Central memory CD8-positive, alpha-beta T cell (primary cell): ENCODE data around the gene YPEL2.

Experiments
- ATAC-seq: fragments of 150-1000 bp; cut with Tn5 transposase; replicated peaks from 2 replicates; pipeline ENCODE4 v1.10.0; 2022; ENCODE audit warnings: mild to moderate bottlenecking, moderate FRiP score, moderate number of reproducible peaks; ENCODE audit not compliant: poor library complexity, severe bottlenecking; ENCODE audit errors: extremely low read depth
- DNase-seq, 2 donors: peaks; one replicate each; pipeline ENCODE4 v3.0.0; 2021; ENCODE audit warnings: low spot score in 2 of 2
- H3K27ac Mint-ChIP-seq: one replicate; pipeline ENCODE4 v1.8.0; 2022; ENCODE audit warnings: low read depth, mild to moderate bottlenecking, moderate library complexity, mixed read lengths
- H3K27me3 Mint-ChIP-seq: one replicate; pipeline ENCODE4 v1.8.0; 2022; ENCODE audit warnings: mixed read lengths
- H3K36me3 Mint-ChIP-seq: one replicate; pipeline ENCODE4 v1.8.0; 2022; ENCODE audit warnings: mild to moderate bottlenecking, moderate library complexity, mixed read lengths; ENCODE audit not compliant: insufficient read depth
- H3K4me1 Mint-ChIP-seq: one replicate; pipeline ENCODE4 v1.8.0; 2022; ENCODE audit warnings: mixed read lengths
- H3K4me3 Mint-ChIP-seq: one replicate; pipeline ENCODE4 v1.8.0; 2022; ENCODE audit warnings: mild to moderate bottlenecking, moderate library complexity, mixed read lengths
- H3K9me3 Mint-ChIP-seq: one replicate; pipeline ENCODE4 v1.8.0; 2022; ENCODE audit warnings: mixed read lengths

The YPEL2 gene

DNA sequence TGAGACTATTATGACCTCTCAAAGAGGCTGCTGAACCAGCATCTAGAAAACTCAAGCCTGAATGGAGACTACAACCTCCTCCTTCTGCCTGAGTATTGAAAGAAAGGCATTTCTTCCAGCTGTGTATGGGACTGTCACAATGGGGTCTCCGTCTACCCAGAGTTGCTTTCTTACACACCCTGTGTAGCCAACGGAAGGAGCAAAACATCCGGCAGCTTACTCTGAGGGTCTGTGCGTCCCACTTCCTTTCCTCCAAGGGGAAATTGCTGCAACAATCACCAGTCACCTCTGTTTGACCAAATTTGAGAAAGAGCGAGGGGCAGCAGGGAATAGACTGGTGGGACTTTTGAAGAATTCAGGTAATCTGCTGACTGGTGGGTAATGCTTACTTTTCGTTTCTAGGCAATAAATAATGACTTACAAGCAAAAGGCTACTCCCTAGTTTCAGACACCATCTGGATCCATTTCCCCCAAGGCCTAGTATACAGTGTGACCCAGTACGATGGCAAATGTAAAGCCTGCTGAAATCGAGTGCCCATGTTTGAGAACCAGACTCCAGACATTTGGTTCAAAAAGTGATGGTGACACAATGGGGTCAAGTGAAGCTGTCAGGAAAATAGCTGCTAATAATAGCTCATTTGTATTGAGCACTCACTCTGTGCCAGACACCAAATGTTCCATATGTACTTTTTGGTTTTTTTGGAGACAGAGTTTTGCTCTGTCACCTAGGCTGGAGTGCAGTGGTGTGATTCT, 81.7 kb downstream of the YPEL2 start:
- ATAC-seq, result no peak
- Mint-ChIP-seq H3K4me1 (no peaks in the 10 kb centered on the region), H3K4me3 (no peak overlapping the region), H3K9me3 (no peaks in the 10 kb centered on the region), H3K36me3 (peaks cover 2% of the 10 kb centered on the region), H3K27ac (no peak overlapping the region), H3K27me3 (no peaks in the 10 kb centered on the region)
- DNase-seq, result no peak

GRCh38 chr17:59415397-59415796, 83.9 kb downstream of the YPEL2 start:
- H3K4me1 Mint-ChIP-seq, result no peaks in the 10 kb centered on the region
- H3K27ac Mint-ChIP-seq, result no peak overlapping the region
- no peaks in the 10 kb centered on the region for H3K27me3 Mint-ChIP-seq
- H3K36me3 Mint-ChIP-seq, result peaks cover 2% of the 10 kb centered on the region
- DNase-seq, result no peak
- ATAC-seq, result no peak
- no peak overlapping the region for H3K4me3 Mint-ChIP-seq
- no peaks in the 10 kb centered on the region for H3K9me3 Mint-ChIP-seq

GRCh38 chr17:59416184-59416583, 84.7 kb downstream of the YPEL2 start:
- Mint-ChIP-seq H3K27ac (no peak overlapping the region), H3K27me3 (no peaks in the 10 kb centered on the region), H3K36me3 (peaks cover 2% of the 10 kb centered on the region), H3K4me1 (no peaks in the 10 kb centered on the region), H3K4me3 (no peak overlapping the region), H3K9me3 (no peaks in the 10 kb centered on the region)
- DNase-seq, result no peak
- ATAC-seq, result no peak

DNA sequence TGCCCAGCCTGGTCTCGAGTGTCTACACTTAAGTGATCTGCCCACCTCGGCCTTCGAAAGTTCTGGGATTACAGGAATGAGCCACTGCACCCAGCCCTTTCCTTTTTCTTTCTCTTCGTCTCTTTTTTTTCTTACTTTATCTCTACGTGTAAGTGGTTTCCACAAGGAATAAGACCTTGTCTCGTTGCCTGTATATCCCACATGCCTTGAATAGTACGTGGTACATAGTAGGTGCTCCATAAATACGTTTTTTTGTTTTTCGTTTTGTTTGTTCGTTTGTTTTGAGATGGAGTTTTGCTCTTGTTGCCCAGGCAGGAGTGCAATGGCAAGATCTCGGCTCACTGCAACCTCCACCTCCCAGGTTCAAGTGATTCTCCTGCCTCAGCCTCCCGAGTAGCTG, 86.0 kb downstream of the YPEL2 start:
- peaks cover 2% of the 10 kb centered on the region for H3K36me3 Mint-ChIP-seq
- H3K4me3 Mint-ChIP-seq, result no peak overlapping the region
- H3K27ac Mint-ChIP-seq, result no peak overlapping the region
- H3K9me3 Mint-ChIP-seq, result no peaks in the 10 kb centered on the region
- H3K27me3 Mint-ChIP-seq, result no peaks in the 10 kb centered on the region
- DNase-seq (no peak), ATAC-seq (no peak)
- no peaks in the 10 kb centered on the region for H3K4me1 Mint-ChIP-seq

- Mint-ChIP-seq H3K4me3 (no peak overlapping the region), H3K36me3 (peaks cover 2% of the 10 kb centered on the region), H3K4me1 (no peaks in the 10 kb centered on the region), H3K9me3 (no peaks in the 10 kb centered on the region), H3K27ac (no peak overlapping the region), H3K27me3 (no peaks in the 10 kb centered on the region)
- DNase-seq, result no peak
- no peak for ATAC-seq
These were observed 87.3 kb downstream of the YPEL2 start for GRCh38 chr17:59418732-59419166.

GRCh38 chr17:59420901-59421300, 89.4 kb downstream of the YPEL2 start:
- no peaks in the 10 kb centered on the region for H3K27me3 Mint-ChIP-seq
- ATAC-seq (no peak), DNase-seq (no peak)
- H3K4me3 Mint-ChIP-seq, result no peak overlapping the region
- H3K9me3 Mint-ChIP-seq, result no peaks in the 10 kb centered on the region
- peaks cover 4% of the 10 kb centered on the region for H3K36me3 Mint-ChIP-seq
- no peaks in the 10 kb centered on the region for H3K4me1 Mint-ChIP-seq
- H3K27ac Mint-ChIP-seq, result no peak overlapping the region

- H3K27me3 Mint-ChIP-seq, result no peaks in the 10 kb centered on the region
- no peak overlapping the region for H3K27ac Mint-ChIP-seq
- ATAC-seq (no peak), DNase-seq (no peak)
- no peaks in the 10 kb centered on the region for H3K9me3 Mint-ChIP-seq
- peaks cover 4% of the 10 kb centered on the region for H3K36me3 Mint-ChIP-seq
- no peak overlapping the region for H3K4me3 Mint-ChIP-seq
- no peaks in the 10 kb centered on the region for H3K4me1 Mint-ChIP-seq
These were observed 90.3 kb downstream of the YPEL2 start for GRCh38 chr17:59421722-59422121.

- no peaks in the 10 kb centered on the region for H3K9me3 Mint-ChIP-seq
- H3K27ac Mint-ChIP-seq, result no peak overlapping the region
- H3K27me3 Mint-ChIP-seq, result no peaks in the 10 kb centered on the region
- no peak for DNase-seq
- no peak overlapping the region for H3K4me3 Mint-ChIP-seq
- peaks cover 2% of the 10 kb centered on the region for H3K36me3 Mint-ChIP-seq
- ATAC-seq, result no peak
- H3K4me1 Mint-ChIP-seq, result no peaks in the 10 kb centered on the region
These were observed 91.8 kb downstream of the YPEL2 start for GRCh38 chr17:59423137-59423724.

DNA sequence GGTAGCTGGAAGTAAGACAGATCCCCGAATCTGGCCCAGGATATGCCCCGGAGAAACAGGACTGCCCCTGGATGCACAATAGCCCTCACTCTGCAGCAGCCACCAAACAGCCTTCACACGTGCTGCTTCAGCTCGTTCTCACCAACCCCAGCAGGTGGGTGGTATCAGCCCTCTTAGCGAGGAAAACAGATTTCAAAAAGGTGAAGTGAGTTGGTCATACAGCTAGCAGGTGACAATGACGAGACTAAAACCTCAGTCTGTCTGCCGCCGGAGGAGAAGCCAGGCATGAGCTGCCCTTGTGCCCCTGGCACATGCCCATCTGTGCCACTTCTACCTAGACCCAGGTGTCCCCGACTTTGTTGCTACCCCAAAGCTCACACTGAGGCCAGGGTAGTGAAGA, 92.4 kb downstream of the YPEL2 start:
- Mint-ChIP-seq H3K36me3 (peaks cover 2% of the 10 kb centered on the region), H3K4me1 (no peaks in the 10 kb centered on the region), H3K27me3 (no peaks in the 10 kb centered on the region), H3K4me3 (no peak overlapping the region), H3K9me3 (no peaks in the 10 kb centered on the region), H3K27ac (no peak overlapping the region)
- ATAC-seq (no peak), DNase-seq (no peak)

DNA sequence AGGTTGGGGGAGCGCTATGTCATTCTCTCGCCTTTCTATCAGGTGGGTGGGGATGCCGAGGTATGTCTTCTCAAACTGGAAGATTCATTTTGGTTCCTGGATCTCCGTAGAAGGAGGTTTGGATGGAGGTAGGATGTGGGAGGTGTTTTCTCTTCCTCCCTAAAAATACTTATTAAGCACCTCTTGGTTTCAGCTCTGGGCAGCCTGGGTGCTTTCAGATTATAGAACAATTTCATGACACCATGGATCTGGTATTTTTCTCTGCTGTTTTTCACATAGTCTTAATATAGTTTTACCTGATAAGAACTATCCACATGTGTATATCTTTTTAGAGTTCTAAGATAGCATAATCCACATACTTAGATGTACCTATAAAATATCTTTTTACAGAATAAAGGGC, 92.9 kb downstream of the YPEL2 start:
- Mint-ChIP-seq H3K36me3 (peaks cover 2% of the 10 kb centered on the region), H3K4me3 (no peak overlapping the region), H3K9me3 (no peaks in the 10 kb centered on the region), H3K27ac (no peak overlapping the region), H3K4me1 (no peaks in the 10 kb centered on the region), H3K27me3 (no peaks in the 10 kb centered on the region)
- no peak for ATAC-seq
- no peak for DNase-seq

- Mint-ChIP-seq H3K36me3 (peaks cover 2% of the 10 kb centered on the region), H3K27ac (no peak overlapping the region), H3K27me3 (no peaks in the 10 kb centered on the region), H3K4me1 (no peaks in the 10 kb centered on the region), H3K4me3 (no peak overlapping the region), H3K9me3 (no peaks in the 10 kb centered on the region)
- DNase-seq (no peak), ATAC-seq (no peak)
These were observed 93.9 kb downstream of the YPEL2 start for GRCh38 chr17:59425085-59425931.

- H3K4me3 Mint-ChIP-seq, result no peak overlapping the region
- H3K9me3 Mint-ChIP-seq, result no peaks in the 10 kb centered on the region
- peaks cover 2% of the 10 kb centered on the region for H3K36me3 Mint-ChIP-seq
- no peaks in the 10 kb centered on the region for H3K27me3 Mint-ChIP-seq
- no peak for ATAC-seq
- no peak overlapping the region for H3K27ac Mint-ChIP-seq
- no peak for DNase-seq
- H3K4me1 Mint-ChIP-seq, result no peaks in the 10 kb centered on the region
These were observed 94.6 kb downstream of the YPEL2 start for GRCh38 chr17:59426031-59426430.
